RWPE1 (cell line): ENCODE results near the gene PRMT9.

ENCODE experiments used
- CTCF ChIA-PET: fragments of 350-600 bp; sonication (Branson Sonifier 250); formaldehyde crosslinking; extraction: SDS; loops from one replicate; lab custom pipeline; 2021; lab: Yijun Ruan, JAX
- POLR2A ChIA-PET: fragments of 400-600 bp; formaldehyde crosslinking; extraction: SDS; loops from one replicate; lab custom pipeline; 2020; ENCODE audit warnings: antibody characterized with exemption; ENCODE audit not compliant: low non-redundant PET; lab: Yijun Ruan, JAX
- DNase-seq: peaks from one replicate; pipeline ENCODE4 v3.0.0; 2012; ENCODE audit warnings: low spot score
- H3K27ac ChIP-seq: fragments of 450-650 bp; 2 replicates; pipeline ENCODE4 v1.5.1; 2017
- CTCF ChIP-seq: fragments of 450-650 bp; conservative IDR thresholded peaks from 2 replicates; pipeline ENCODE4 v1.5.1; 2017; ENCODE audit warnings: low read depth, mild to moderate bottlenecking

Gene PRMT9

GRCh38 chr4:147683717-147684700 is at the start of gene PRMT9:
Gene PRMT9 (minus strand): TSS chr4:147684163. CDS start chr4:147683987, 176 bp downstream.
- no peak for TF ChIP-seq CTCF
- POLR2A ChIA-PET, result interaction anchor here (0.6 to 1.7 kb wide), 4 partner anchors 48 to 1950 kb away, joined by 3 to 14 read pairs (median 6); partner anchors contain the start of genes ARHGAP10 and TMEM184C
- CTCF ChIA-PET, result interaction anchor here (0.6 to 1.8 kb wide), 3 partner anchors 48 to 527 kb away, joined by 3 to 8 read pairs (median 4); no protein-coding TSS in a partner anchor
- peak; percentile 95 for DNase-seq
- H3K27ac ChIP-seq, result peak within 1 kb of the TSS; percentile 83

GRCh38 chr4:147732518-147733235 is 48.7 kb upstream of the PRMT9 start:
- ChIA-PET POLR2A (interaction anchor here (1.0 to 1.1 kb wide), 2 partner anchors 49 to 56 kb away, joined by 3 to 14 read pairs; partner anchors contain the start of gene PRMT9), CTCF (interaction anchor here (0.9 to 2.1 kb wide), 3 partner anchors 23 to 134 kb away, joined by 4 to 15 read pairs (median 4); partner anchors contain the start of gene PRMT9)
- DNase-seq, result peak; percentile 36
- H3K27ac ChIP-seq, result peak overlapping the region; percentile 94
- TF ChIP-seq CTCF, result no peak

- ChIA-PET CTCF (interaction anchor here (0.6 to 2.1 kb wide), 4 partner anchors 23 to 134 kb away, joined by 4 to 15 read pairs (median 4); partner anchors contain the start of gene PRMT9), POLR2A (interaction anchor here (1.0 to 1.1 kb wide), 2 partner anchors 48 to 57 kb away, joined by 3 to 14 read pairs; partner anchors contain the start of gene PRMT9)
- no peak for TF ChIP-seq CTCF
- H3K27ac ChIP-seq, result peak within 1 kb of the TSS; percentile 94
- DNase-seq, result peak; percentile 70
Measured at GRCh38 chr4:147731580-147732517, 47.9 kb upstream of the PRMT9 start, which contains the start of gene ARHGAP10. Gene ARHGAP10 (plus strand): TSS chr4:147732088. CDS start chr4:147732302, 214 bp downstream.

- TF ChIP-seq CTCF, result no peak
- ChIA-PET CTCF (interaction anchor here (0.8 to 1.1 kb wide), 2 partner anchors 43 to 118 kb away, joined by 3 to 4 read pairs; no protein-coding TSS in a partner anchor), POLR2A (no interaction called here)
- H3K27ac ChIP-seq, result no peak overlapping the region
- no peak for DNase-seq
Measured at GRCh38 chr4:147730333-147730732, 46.4 kb upstream of the PRMT9 start.

GRCh38 chr4:147727476-147728028 is 43.6 kb upstream of the PRMT9 start:
- CTCF ChIA-PET, result no interaction called here
- peak; percentile 76 for DNase-seq
- POLR2A ChIA-PET, result no interaction called here
- no peak overlapping the region for H3K27ac ChIP-seq
- TF ChIP-seq CTCF, result no peak
